ENCODE data around the gene TMSB10.

- TF ChIP-seq CTCF (IDR thresholded peaks at IDR 0.05) (no peak), EZH2 (IDR thresholded peaks at IDR 0.05; ENCODE audit: borderline replicate concordance, insufficient read depth, low read depth, low read length, poor library complexity, severe bottlenecking) (no peak)
Measured at GRCh38 chr2:84906108-84906899, 848 bp downstream of the TMSB10 start.

Data from B cell (primary cell).